B cell (primary cell): ENCODE data around the gene LBR. TPM values are rescaled to one million over a fixed set of nuclear protein-coding genes. Genes with fewer than 3 reads are reported as not detected.

Source experiments
- ATAC-seq: fragments of 200-7000 bp; cut with Tn5 transposase; one replicate; pipeline ENCODE4 v1.10.0; 2021; ENCODE audit warnings: low read depth, mild to moderate bottlenecking, moderate number of reproducible peaks, moderate library complexity
- CTCF ChIA-PET: fragments of 350-600 bp; sonication (Branson Sonifier 250); formaldehyde crosslinking; loops from one replicate; lab custom pipeline; 2021; ENCODE audit warnings: antibody characterized with exemption, inconsistent platforms; lab: Charles Lee
- POLR2A ChIA-PET: fragments of 350-600 bp; sonication (Branson Sonifier 250); formaldehyde crosslinking; loops from one replicate; lab custom pipeline; 2021; ENCODE audit warnings: antibody characterized with exemption; lab: Charles Lee
- DNase-seq: peaks from one replicate; pipeline ENCODE4 v3.0.0; 2013
- H2AFZ ChIP-seq: 2 replicates; pipeline ENCODE4 v1.6.1; 2012; ENCODE audit warnings: mild to moderate bottlenecking, low read depth, low read length; ENCODE audit not compliant: insufficient read depth, poor library complexity, severe bottlenecking
- H3K27ac ChIP-seq, 2 donors: 1 replicate in 1 of 2; 2 replicates in 1 of 2; pipeline ENCODE4 v1.5.1; 2012 to 2013; ENCODE audit warnings: low read length in 2 of 2, mild to moderate bottlenecking in 2 of 2, moderate library complexity in 1 of 2
- H3K27me3 ChIP-seq, 4 experiments: fragments of 200-600 bp in 1 of 4; sonication (generic) in 1 of 4; replicated peaks in 1 of 4; 1 replicate in 2 of 4; 2 replicates in 2 of 4; pipeline versions ENCODE4 v1.6.1 to v1.7.0; 2013 to 2016; ENCODE audit warnings: low read length in 3 of 4, mild to moderate bottlenecking in 2 of 4, mixed read lengths in 1 of 4, moderate library complexity in 1 of 4; ENCODE audit not compliant: insufficient read depth in 4 of 4, control insufficient read depth in 3 of 4; ENCODE audit errors: control extremely low read depth in 1 of 4
- H3K36me3 ChIP-seq, 2 experiments: replicated peaks in 1 of 2; 1 replicate in 1 of 2; 2 replicates in 1 of 2; pipeline versions ENCODE4 v1.6.1 to v1.7.1; 2013; ENCODE audit warnings: low read length in 1 of 2; ENCODE audit not compliant: insufficient read depth in 2 of 2, control insufficient read depth in 1 of 2; ENCODE audit errors: control extremely low read depth in 1 of 2, extremely low read depth in 1 of 2
- H3K4me1 ChIP-seq, 2 donors: fragments of 200-600 bp in 1 of 2; sonication (generic) in 1 of 2; 1 replicate in 1 of 2; 2 replicates in 1 of 2; pipeline versions ENCODE4 v1.5.1 to v1.6.1; 2013 to 2017; ENCODE audit warnings: low read length in 2 of 2; ENCODE audit not compliant: control insufficient read depth in 2 of 2, insufficient read depth in 2 of 2
- H3K4me2 ChIP-seq: replicated peaks from 2 replicates; pipeline ENCODE3; 2012; ENCODE audit warnings: mild to moderate bottlenecking, low read depth, low read length; ENCODE audit not compliant: poor library complexity, severe bottlenecking
- H3K4me3 ChIP-seq, 5 experiments: fragments of 200-600 bp in 1 of 5; sonication (generic) in 1 of 5; 1 replicate in 3 of 5; 2 replicates in 2 of 5; pipeline versions ENCODE4 v1.5.1 to v1.7.0; 2011 to 2016; ENCODE audit warnings: low read length in 4 of 5, mild to moderate bottlenecking in 4 of 5, low read depth in 2 of 5, control low read depth in 1 of 5, moderate library complexity in 1 of 5; ENCODE audit not compliant: insufficient read depth in 1 of 5; ENCODE audit errors: control extremely low read depth in 1 of 5, extremely low read depth in 1 of 5
- H3K79me2 ChIP-seq: fragments of 200-600 bp; sonication (generic); one replicate; pipeline ENCODE4 v1.6.0; 2016; ENCODE audit warnings: low read length; ENCODE audit not compliant: control insufficient read depth, insufficient read depth
- H3K9ac ChIP-seq: fragments of 200-600 bp; sonication (generic); 2 replicates; pipeline ENCODE4 v1.6.1; 2017; ENCODE audit warnings: mild to moderate bottlenecking, low read length, moderate library complexity
- H3K9me3 ChIP-seq, 3 donors: one replicate each; pipeline versions ENCODE4 v1.6.1 to v1.7.1; 2013; ENCODE audit warnings: low read length in 2 of 3; ENCODE audit not compliant: control insufficient read depth in 2 of 3, insufficient read depth in 1 of 3; ENCODE audit errors: control extremely low read depth in 1 of 3
- H4K20me1 ChIP-seq: 2 replicates; pipeline ENCODE4 v1.6.0; 2012; ENCODE audit warnings: mild to moderate bottlenecking, low read length; ENCODE audit not compliant: insufficient read depth, control insufficient read depth, poor library complexity, severe bottlenecking
- H3K27ac Mint-ChIP-seq: one replicate; pipeline ENCODE4 v1.8.0; 2021; ENCODE audit warnings: mixed read lengths
- H3K27me3 Mint-ChIP-seq: one replicate; pipeline ENCODE4 v1.8.0; 2021; ENCODE audit warnings: mixed read lengths
- H3K4me1 Mint-ChIP-seq: one replicate; pipeline ENCODE4 v1.8.0; 2021; ENCODE audit warnings: mixed read lengths
- H3K4me3 Mint-ChIP-seq: one replicate; pipeline ENCODE4 v1.8.0; 2021; ENCODE audit warnings: mixed read lengths
- H3K9me3 Mint-ChIP-seq: one replicate; pipeline ENCODE4 v1.8.0; 2022; ENCODE audit warnings: mixed read lengths; ENCODE audit not compliant: insufficient read depth
- CTCF ChIP-seq: fragments of 200-600 bp; IDR thresholded peaks from one replicate; pipeline ENCODE4 v1.8.0; 2022; ENCODE audit warnings: antibody characterized with exemption, mild to moderate bottlenecking
- EZH2 ChIP-seq: IDR thresholded peaks from 2 replicates; pipeline ENCODE4 v1.6.1; 2012; ENCODE audit warnings: borderline replicate concordance, low read depth, mild to moderate bottlenecking, moderate library complexity, low read length; ENCODE audit not compliant: insufficient read depth, poor library complexity, severe bottlenecking
- WGBS: methylation state at CpG from one replicate; pipeline ENCODE4 v1.1.5; 2013; ENCODE audit warnings: missing lambda C conversion rate; ENCODE audit not compliant: insufficient coverage; 5-methylcytosine and 5-hydroxymethylcytosine counted together
- intact Hi-C: fragments of 100-400 bp; cut with micrococcal nuclease; formaldehyde crosslinking; loops from one replicate; pipeline ENCODE4 v1.10.0; 2022
- polyA plus RNA-seq: library from polyadenylated mRNA; depleted of rRNA; stranded (reverse); fragments of >200 nt; gene quantifications from 2 replicates; pipeline ENCODE4 v1.2.3, GENCODE V29; 2012
- total RNA-seq, 2 donors: library from RNA; stranded (reverse); fragments of 120-200 nt in 1 of 2; gene quantifications; 1 replicate in 1 of 2; 2 replicates in 1 of 2; pipeline versions ENCODE4 v1.2.3 to v1.2.4, GENCODE V29; 2013 to 2022

LBR gene
- total and polyA plus RNA-seq, 2 donors (not counting 1 experiment from before 2014, with no cell fraction given): 19.3 to 167 TPM

GRCh38 chr1:225424562-225425200 lies 3.2 kb downstream of the LBR start:
- Histone ChIP-seq H4K20me1 (peaks cover 64% of the 10 kb centered on the region), H3K79me2 (peaks cover 72% of the 10 kb centered on the region), H3K9ac (peak overlapping the region; percentile 89), H3K4me1 (peaks cover 45 to 46% of the 10 kb centered on the region in 2 donors), H3K4me3 (peak overlapping the region in 1 of 5 experiments; percentile 77), H2AFZ (no peak overlapping the region), H3K9me3 (no peaks in the 10 kb centered on the region), H3K4me2 (peak overlapping the region; percentile 95), H3K27ac (peak overlapping the region in 1 of 2 donors; percentile 83), H3K36me3 (peaks cover 0 to 31% of the 10 kb centered on the region in 2 experiments), H3K27me3 (no peaks in the 10 kb centered on the region)
- intact Hi-C loops: loop anchor here (5.0 kb wide), 5 partner anchors 107 to 1238 kb away; partner anchors contain the start of genes PARP1 and SRP9
- Mint-ChIP-seq H3K9me3 (no peaks in the 10 kb centered on the region), H3K27ac (peak overlapping the region; percentile 75), H3K4me1 (peaks cover 61% of the 10 kb centered on the region), H3K4me3 (peak overlapping the region; percentile 94), H3K27me3 (no peaks in the 10 kb centered on the region)
- POLR2A ChIA-PET: interaction anchor here (0.6 to 6.7 kb wide), 4 partner anchors 19 to 1018 kb away, joined by 3 to 85 read pairs (median 10); no protein-coding TSS in a partner anchor
- TF ChIP-seq CTCF (no peak), EZH2 (no peak)
- CTCF ChIA-PET: interaction anchor here (0.5 to 8.2 kb wide), 5 partner anchors 11 to 967 kb away, joined by 3 to 104 read pairs (median 4); no protein-coding TSS in a partner anchor
- WGBS: 81% methylated on average over 6 of the region's 6 CpGs
- DNase-seq (no peak), ATAC-seq (no peak)

- ATAC-seq: no peak
- peaks cover 54% of the 10 kb centered on the region for H3K4me1 Mint-ChIP-seq
- H3K4me3 ChIP-seq: no peak overlapping the region
- POLR2A ChIA-PET: interaction anchor here (1.0 kb wide), 1 partner anchor 44 kb away, joined by 3 read pairs; no protein-coding TSS in a partner anchor
- peaks cover 72% of the 10 kb centered on the region for H4K20me1 ChIP-seq
- H3K4me1 ChIP-seq: peaks cover 39 to 41% of the 10 kb centered on the region in 2 donors
- no peaks in the 10 kb centered on the region for H3K27me3 Mint-ChIP-seq
- H3K9ac ChIP-seq: no peak overlapping the region
- H3K9me3 ChIP-seq: no peaks in the 10 kb centered on the region
- no peak overlapping the region for H3K4me2 ChIP-seq
- intact Hi-C loops: no loop called here
- H3K4me3 Mint-ChIP-seq: peak overlapping the region; percentile 13
- DNase-seq: no peak
- H3K27me3 ChIP-seq: no peaks in the 10 kb centered on the region
- H3K36me3 ChIP-seq: peaks cover 0 to 43% of the 10 kb centered on the region in 2 experiments
- H3K27ac Mint-ChIP-seq: no peak overlapping the region
- 68% methylated on average over 2 of the region's 2 CpGs for WGBS
- no peak overlapping the region for H2AFZ ChIP-seq
- H3K9me3 Mint-ChIP-seq: no peaks in the 10 kb centered on the region
- TF ChIP-seq CTCF (no peak), EZH2 (no peak)
- H3K27ac ChIP-seq: no peak overlapping the region
- CTCF ChIA-PET: interaction anchor here (8.2 kb wide), 1 partner anchor 20 kb away, joined by 104 read pairs; no protein-coding TSS in a partner anchor
- peaks cover 83% of the 10 kb centered on the region for H3K79me2 ChIP-seq
Measured at GRCh38 chr1:225423518-225423855, 4.4 kb downstream of the LBR start.
